A673 (cell line): ENCODE results near the gene H1-8.

ENCODE experiments used
- EZH2 ChIP-seq: fragments of 200-600 bp; sonication (generic); IDR thresholded peaks from 2 replicates; pipeline ENCODE4 v1.6.1; 2017; ENCODE audit warnings: borderline replicate concordance, low read depth, mild to moderate bottlenecking, mixed read lengths, antibody characterized with exemption, low read length; ENCODE audit not compliant: poor library complexity, severe bottlenecking
- TF ChIP-seq, protein P1 (sequence below): fragments of 300-800, 200-600 bp; sonication (generic); conservative IDR thresholded peaks from 2 replicates; pipeline ENCODE4 v1.5.1; 2017; ENCODE audit warnings: low read depth, mild to moderate bottlenecking, antibody characterized with exemption, low read length, moderate library complexity, mixed read lengths

GRCh38 chr3:129514563-129514962, 28.4 kb upstream of the H1-8 start:
- TF ChIP-seq EZH2, result no peak
- TF ChIP-seq, protein P1, sequence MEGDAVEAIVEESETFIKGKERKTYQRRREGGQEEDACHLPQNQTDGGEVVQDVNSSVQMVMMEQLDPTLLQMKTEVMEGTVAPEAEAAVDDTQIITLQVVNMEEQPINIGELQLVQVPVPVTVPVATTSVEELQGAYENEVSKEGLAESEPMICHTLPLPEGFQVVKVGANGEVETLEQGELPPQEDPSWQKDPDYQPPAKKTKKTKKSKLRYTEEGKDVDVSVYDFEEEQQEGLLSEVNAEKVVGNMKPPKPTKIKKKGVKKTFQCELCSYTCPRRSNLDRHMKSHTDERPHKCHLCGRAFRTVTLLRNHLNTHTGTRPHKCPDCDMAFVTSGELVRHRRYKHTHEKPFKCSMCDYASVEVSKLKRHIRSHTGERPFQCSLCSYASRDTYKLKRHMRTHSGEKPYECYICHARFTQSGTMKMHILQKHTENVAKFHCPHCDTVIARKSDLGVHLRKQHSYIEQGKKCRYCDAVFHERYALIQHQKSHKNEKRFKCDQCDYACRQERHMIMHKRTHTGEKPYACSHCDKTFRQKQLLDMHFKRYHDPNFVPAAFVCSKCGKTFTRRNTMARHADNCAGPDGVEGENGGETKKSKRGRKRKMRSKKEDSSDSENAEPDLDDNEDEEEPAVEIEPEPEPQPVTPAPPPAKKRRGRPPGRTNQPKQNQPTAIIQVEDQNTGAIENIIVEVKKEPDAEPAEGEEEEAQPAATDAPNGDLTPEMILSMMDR, result no peak
